HG03442 (cell line): ENCODE data around the gene KIAA1191.

Source experiments
- ATAC-seq: cut with Tn5 transposase; IDR thresholded peaks from one replicate; pipeline ENCODE4 v1.9.1; 2021; ENCODE audit warnings: mild to moderate bottlenecking, moderate library complexity; ENCODE audit not compliant: unreplicated experiment

Gene KIAA1191

DNA sequence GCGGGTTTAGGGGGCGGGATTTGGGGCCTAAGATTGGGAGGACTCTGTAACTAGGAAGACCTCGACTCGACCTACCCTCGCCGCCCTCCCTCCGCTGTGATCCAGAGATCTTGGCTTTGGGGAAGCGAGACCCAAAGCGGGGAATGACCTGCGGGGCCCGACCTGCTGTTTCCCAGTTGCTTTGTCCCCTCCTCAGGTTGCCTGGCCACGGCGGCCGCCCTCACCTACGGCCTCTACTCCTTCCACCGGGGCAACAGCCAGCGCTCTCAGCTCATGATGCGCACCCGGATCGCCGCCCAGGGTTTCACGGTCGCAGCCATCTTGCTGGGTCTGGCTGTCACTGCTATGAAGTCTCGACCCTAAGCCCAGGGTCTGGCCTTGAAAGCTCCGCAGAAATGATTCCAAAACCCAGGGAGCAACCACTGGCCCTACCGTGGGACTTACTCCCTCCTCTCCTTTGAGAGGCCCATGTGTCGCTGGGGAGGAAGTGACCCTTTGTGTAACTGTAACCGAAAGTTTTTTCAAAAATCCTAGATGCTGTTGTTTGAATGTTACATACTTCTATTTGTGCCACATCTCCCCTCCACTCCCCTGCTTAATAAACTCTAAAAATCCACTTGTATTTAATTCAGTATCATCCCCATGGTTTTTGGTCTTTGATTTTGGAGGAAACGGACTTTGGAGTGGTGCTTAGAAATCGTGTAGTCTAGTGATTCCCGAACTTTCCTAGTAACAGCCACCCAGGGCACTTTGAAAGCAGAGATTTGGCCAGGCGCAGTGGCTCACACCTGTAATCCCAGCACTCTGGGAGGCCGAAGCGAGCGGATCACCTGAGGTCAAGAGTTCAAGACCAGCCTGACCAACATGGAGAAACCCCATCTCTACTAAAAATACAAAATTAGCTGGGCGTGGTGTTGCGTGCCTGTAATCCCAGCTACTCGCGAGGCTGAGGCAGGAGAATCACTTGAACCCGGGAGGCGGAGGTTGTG lies 27.9 kb upstream of the KIAA1191 start:
- ATAC-seq = peak; percentile 23

GRCh38 chr5:176388444-176389134 lies 27.0 kb upstream of the KIAA1191 start, which contains the start of the genes HIGD2A and NOP16:
Gene HIGD2A, plus strand, starts transcription at chr5:176388751. Its CDS starts 69 bp downstream, at chr5:176388820.
Gene NOP16, minus strand, starts transcription at chr5:176388598. Its CDS starts 59 bp downstream, at chr5:176388539.
- peak; percentile 85 for ATAC-seq

DNA sequence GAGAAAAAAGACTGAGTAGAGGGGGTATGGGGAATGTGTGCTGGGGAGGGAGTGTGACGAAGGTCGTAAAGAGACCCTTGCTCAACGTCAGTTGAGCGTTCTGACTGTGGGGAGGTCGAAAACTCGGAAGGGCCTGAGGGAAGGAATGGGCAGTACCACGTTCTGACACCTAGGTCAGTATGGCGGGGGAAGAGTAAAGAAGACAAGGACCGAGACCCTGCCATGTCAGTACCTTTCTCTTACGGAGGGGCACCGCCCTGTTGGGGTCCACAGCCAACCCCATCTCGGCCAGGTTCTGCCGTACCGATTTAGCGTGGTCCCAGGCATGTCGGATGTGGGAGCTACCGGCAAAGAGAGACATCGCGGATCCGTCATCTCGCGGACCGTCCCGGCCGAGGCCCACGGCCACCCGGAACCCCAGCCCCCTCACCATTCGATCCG lies 26.5 kb upstream of the KIAA1191 start:
- no peak for ATAC-seq

DNA sequence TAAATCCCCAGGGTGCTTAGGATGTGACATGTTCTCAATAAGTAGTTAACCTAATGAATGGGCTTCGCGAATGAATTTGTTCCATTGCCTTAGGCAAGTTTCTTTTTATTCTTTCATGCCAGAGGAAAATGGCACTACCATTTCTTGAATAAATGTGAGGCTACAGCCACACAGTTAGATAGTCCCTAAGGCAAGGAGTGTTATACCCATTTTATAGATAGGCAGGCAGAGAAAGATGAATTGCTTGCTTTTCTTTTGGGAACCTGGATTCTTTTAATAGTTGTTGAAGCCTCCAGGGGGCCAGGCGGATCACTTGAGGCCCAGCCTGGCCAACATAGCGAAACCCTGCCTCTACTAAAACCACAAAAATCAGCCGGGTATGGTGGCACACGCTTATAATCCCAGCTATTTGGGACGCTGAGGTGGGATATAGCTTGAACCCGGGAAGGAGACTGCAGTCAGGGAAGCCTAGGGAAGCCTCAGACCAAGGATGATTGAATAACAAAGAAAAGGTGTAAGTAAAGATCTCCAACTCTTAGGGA lies 25.9 kb upstream of the KIAA1191 start:
- no peak for ATAC-seq

- ATAC-seq = no peak
Observed at GRCh38 chr5:176386491-176386890, 24.9 kb upstream of the KIAA1191 start.

GRCh38 chr5:176384991-176385390 lies 23.4 kb upstream of the KIAA1191 start:
- no peak for ATAC-seq

- no peak for ATAC-seq
Observed at GRCh38 chr5:176384366-176384930, 22.9 kb upstream of the KIAA1191 start.

GRCh38 chr5:176383961-176384360 lies 22.4 kb upstream of the KIAA1191 start:
- ATAC-seq = no peak

- no peak for ATAC-seq
Observed at GRCh38 chr5:176383248-176383905, 21.8 kb upstream of the KIAA1191 start.

- no peak for ATAC-seq
Observed at GRCh38 chr5:176382721-176383120, 21.2 kb upstream of the KIAA1191 start.

- no peak for ATAC-seq
Observed at GRCh38 chr5:176381979-176382378, 20.4 kb upstream of the KIAA1191 start.

DNA sequence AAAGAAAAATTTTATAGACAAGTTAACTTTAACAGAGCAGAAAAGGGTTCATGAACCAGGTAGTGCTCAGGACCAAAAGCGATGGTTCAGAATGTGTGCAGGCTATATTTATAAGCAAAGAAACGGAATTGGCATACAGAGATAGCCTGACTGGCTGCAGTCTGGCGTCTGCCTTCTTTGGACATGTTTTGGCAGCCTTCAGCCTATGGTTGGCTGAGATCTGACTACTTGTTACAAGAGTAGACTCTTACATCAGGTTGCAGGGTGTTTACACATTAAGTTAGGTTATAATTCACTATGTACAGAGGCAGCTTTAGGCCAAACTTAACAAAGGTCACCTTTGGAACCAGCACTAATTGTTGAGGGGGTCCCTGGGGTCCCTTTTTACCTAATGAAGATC lies 19.9 kb upstream of the KIAA1191 start:
- ATAC-seq = no peak

- ATAC-seq = peak; percentile 49
Observed at GRCh38 chr5:176379881-176380280, 18.3 kb upstream of the KIAA1191 start.

DNA sequence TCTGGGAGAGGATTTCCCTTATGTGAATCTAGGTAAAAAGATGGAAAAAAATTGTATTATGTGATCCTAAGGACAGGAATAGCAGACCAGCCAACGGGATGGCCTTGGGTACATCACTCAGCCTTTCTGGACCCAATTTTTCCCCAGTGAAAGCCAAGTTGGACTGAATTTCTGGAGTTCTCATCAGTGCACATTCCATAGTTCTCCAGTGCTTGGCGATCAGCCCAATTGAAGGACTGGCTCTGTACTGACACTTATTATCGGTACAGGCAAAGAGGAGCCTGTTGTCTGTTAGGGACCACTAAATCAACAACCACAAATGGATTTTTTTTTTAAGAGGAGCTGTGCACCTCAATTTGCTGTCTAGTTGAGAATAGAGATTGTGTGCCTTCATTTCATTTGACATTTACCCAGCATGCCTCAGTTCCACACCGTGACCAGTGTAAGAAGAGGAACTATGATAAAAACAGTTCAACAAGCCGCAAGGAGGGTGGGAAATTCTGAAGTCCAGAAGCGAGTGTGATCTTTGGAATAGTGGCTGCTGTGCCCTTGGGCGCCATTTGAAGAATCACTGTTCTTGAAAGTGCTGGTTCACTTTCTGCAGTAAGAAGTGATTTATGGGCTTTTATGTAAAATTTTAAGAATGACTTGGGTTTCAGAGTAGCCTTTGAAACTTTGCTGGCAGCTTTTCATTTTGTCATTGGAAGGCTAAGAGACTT lies 11.7 kb upstream of the KIAA1191 start:
- no peak for ATAC-seq

- ATAC-seq = no peak
Observed at GRCh38 chr5:176371621-176372539, 10.3 kb upstream of the KIAA1191 start.

GRCh38 chr5:176369934-176370711 lies 8.6 kb upstream of the KIAA1191 start:
- no peak for ATAC-seq

GRCh38 chr5:176368726-176369125 lies 7.2 kb upstream of the KIAA1191 start:
- ATAC-seq = no peak
